Measurements from ENCODE around the gene ITPA.

ITPA gene

DNA sequence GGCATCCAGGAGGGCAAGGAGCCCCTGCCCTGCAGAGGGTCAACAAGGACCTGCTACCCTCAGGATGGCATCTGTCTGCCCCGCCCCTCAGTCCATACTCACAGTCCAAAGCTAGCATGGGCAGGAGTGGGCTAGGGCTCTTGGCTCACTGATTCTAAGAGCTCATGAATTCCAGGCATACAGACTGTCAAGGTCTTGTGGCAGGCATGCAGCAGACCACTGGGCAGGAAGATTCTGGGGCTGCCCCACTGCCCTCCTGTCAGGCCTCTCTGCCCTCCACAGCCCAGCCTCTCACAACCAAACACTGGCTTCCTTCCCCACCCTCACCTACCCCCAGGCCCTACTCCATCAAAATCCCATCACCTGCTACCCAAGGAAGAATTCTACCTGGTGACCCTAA lies 35.3 kb downstream of the ITPA start:
- DNase-seq (ENCODE audit: low read depth in 3 of 3), result no peak

DNA sequence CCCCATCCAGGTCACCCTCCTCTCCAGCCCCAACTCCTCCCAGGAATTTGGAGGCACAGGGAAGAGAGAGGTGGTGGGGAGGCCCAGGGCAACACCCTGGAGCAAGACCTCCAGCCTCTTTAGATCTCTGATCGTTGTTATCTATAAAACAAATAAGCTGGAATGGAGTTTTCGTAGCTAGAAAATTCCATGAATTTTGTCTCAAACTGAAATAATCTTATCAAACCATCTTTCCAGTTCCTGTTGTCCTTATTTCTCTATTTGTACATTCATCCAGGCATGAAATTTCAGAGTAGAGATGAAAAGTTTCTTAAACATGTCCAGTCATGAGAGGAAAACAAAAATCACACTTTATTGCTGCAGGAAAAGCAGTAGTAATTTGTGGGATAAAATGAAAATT lies 35.9 kb downstream of the ITPA start:
- no peak for DNase-seq (ENCODE audit: low read depth in 3 of 3)

- no peak for DNase-seq (ENCODE audit: low read depth in 3 of 3)
These were observed 36.4 kb downstream of the ITPA start for GRCh38 chr20:3245711-3246110.

- DNase-seq (ENCODE audit: low read depth in 3 of 3), result no peak
These were observed 37.4 kb downstream of the ITPA start for GRCh38 chr20:3246682-3247081.

- no peak for DNase-seq (ENCODE audit: low read depth in 3 of 3)
These were observed 38.3 kb downstream of the ITPA start for GRCh38 chr20:3247638-3248037.

- DNase-seq (ENCODE audit: low read depth in 3 of 3), result no peak
These were observed 39.1 kb downstream of the ITPA start for GRCh38 chr20:3248167-3248992.

GRCh38 chr20:3248993-3249347 lies 39.7 kb downstream of the ITPA start:
- DNase-seq (ENCODE audit: low read depth in 3 of 3), result no peak

GRCh38 chr20:3250091-3250504 lies 40.8 kb downstream of the ITPA start:
- no peak for DNase-seq (ENCODE audit: low read depth in 3 of 3)

- DNase-seq (ENCODE audit: low read depth in 3 of 3), result no peak
These were observed 42.5 kb downstream of the ITPA start for GRCh38 chr20:3251806-3252205.

DNA sequence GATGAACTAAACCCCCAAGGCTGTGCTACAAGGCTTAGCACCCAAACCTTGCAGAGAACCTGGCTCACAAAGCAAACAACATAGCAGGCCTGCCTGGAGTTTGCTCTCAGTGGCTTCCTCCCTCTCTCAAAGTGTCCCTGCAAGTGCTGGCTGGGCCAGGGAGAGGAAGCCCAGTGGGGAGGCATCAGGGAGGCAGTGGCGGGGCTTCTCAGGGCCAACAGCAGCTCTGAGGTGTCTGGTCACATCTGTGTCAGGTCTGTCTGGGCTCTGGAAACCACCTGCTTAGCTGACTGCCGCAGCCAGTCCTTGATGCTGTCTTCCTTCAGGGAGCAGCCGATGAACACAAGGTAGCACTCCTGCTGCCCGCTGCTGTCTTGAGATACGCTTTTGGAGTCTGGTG lies 46.4 kb downstream of the ITPA start:
- DNase-seq (ENCODE audit: low read depth in 3 of 3), result no peak

DNA sequence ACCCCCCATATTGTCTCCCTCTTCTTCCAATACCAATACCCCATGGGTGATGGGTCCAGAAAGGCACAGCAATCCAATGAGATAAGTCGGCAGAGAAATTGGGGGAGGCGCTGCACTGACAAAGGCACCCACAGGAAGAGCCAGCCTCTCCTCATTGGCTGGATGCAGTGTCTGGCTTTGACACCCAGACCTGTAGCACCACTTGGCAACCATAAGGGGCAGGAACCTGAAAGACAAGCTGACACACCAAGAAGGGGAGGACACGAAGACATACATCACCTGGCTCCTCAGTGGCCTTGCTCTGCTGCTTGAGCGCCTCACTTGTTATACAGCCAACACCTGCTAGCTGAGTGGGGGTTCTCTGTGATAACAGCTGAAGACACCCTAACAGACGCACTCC lies 49.1 kb downstream of the ITPA start:
- DNase-seq (ENCODE audit: low read depth in 3 of 3), result no peak

DNA sequence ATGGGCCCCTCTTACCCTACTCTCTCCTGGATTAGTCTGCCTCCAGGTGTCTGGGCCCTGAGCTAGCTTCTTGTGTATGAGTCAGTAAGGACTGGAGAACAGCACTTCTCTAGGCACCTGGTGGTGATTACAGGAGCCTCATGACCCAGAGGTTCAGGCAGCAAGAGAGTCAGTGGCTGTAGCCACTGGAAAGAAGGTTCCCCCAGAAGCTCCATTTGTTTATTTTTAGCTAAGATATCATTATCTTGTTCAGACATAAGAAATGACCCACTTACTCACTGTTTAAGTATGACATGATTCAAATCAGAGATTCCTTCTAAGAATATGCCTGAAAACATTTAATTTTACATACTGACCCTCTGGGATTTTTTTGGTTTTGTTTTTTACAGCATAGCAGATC lies 53.3 kb downstream of the ITPA start:
- DNase-seq (ENCODE audit: low read depth in 3 of 3), result no peak

DNA sequence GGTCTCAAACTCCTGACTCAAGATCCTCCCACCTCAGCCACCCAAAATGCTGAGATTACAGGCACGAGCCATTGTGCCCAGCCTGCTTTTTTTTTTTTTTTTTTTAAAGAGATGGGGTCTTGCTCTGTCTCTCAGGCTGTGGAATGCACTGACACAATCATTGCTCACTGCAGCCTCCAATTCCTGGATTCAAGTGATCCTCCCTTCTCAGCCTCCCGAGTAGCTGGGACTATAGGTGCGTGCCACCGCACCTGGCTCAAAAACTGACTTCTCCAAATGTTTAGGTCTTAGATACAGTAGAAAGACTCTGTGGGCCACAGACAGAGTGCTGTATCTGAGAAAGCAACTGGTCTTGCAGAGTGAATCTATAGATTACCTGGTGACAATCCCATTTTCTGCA lies 60.8 kb downstream of the ITPA start:
- no peak for DNase-seq (ENCODE audit: low read depth in 3 of 3)

DNA sequence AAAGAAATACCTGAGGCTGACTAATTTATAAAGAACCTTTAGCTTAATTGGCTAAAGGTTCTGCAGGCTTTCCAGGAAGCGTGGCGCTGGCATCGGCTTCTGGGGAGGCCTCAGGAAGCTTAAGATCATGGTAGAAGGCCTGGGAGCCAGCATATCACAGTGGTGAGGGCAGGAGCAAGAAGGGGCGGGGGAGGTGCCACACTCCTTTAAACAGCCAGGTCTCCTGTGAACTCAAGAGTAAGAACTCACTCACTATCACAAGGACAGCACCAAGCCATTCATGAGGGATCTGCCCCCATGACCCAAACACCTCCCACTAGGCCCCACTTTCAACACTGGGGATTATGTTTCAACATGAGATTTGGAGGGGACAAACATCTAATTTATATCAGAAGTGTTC lies 64.1 kb downstream of the ITPA start:
- DNase-seq (ENCODE audit: low read depth in 3 of 3), result no peak

Data from stimulated activated CD4-positive, alpha-beta T cell treated with anti-CD3 and anti-CD28 coated beads, TNF-alpha, amount 100 ng/mL, for 48 hours (primary cell).